ENCODE data around the gene ROPN1L.

Gene ROPN1L

DNA sequence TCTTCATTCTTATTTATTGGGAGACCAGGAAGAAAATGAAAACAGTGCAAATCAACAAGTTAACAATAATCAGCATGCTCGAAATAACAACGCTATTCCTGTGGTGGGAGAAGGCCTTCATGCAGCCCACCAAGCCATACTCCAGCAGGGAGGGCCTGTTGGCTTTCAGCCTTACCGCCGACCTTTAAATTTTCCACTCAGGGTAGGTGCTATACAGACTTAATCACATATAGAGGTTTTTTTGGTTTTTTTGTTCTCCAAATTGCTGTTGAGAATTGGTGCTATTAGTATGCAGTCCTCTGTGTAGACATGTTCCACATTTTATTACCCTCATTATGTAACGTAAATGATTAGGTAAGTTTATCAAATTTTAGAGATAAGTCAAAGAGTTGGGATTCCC, 30.3 kb upstream of the ROPN1L start:
- DNase-seq: no peak
- Histone ChIP-seq H3K36me3 (peaks cover 74 to 100% (median 96%) of the 10 kb centered on the region in 3 donors), H3K4me1 (no peaks in the 10 kb centered on the region), H3K27me3 (no peaks in the 10 kb centered on the region), H3K4me3 (no peak overlapping the region), H3K9me3 (no peaks in the 10 kb centered on the region), H3K27ac (no peak overlapping the region)
- TF ChIP-seq, protein P1, sequence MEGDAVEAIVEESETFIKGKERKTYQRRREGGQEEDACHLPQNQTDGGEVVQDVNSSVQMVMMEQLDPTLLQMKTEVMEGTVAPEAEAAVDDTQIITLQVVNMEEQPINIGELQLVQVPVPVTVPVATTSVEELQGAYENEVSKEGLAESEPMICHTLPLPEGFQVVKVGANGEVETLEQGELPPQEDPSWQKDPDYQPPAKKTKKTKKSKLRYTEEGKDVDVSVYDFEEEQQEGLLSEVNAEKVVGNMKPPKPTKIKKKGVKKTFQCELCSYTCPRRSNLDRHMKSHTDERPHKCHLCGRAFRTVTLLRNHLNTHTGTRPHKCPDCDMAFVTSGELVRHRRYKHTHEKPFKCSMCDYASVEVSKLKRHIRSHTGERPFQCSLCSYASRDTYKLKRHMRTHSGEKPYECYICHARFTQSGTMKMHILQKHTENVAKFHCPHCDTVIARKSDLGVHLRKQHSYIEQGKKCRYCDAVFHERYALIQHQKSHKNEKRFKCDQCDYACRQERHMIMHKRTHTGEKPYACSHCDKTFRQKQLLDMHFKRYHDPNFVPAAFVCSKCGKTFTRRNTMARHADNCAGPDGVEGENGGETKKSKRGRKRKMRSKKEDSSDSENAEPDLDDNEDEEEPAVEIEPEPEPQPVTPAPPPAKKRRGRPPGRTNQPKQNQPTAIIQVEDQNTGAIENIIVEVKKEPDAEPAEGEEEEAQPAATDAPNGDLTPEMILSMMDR (IDR thresholded peaks at IDR 0.05): no peak
- intact Hi-C loops (cut with DNase I; ENCODE audit: low total_unique reads): no loop called here

DNA sequence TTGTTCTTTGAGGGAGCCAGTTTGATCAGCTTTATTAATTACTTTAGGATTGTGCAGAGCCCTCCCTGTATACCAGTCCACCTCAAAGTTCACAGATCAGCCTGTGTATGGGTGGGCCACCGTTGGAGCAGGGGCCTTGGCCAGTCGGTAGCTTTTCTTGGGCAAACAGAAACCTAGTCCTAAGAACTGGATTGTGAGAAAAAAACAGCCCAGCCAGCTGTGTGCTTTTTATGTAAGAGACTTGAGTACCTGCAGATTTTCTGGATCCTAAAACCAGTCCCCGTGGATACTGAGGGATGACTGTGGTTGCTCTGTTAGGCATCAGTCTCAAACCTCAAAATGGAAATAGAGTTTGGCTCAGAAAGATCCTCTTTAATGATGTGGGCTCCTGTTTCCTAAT, 24.8 kb upstream of the ROPN1L start:
- no peaks in the 10 kb centered on the region for H3K9me3 ChIP-seq
- no peak overlapping the region for H3K4me3 ChIP-seq
- H3K36me3 ChIP-seq: peaks cover 66 to 100% (median 95%) of the 10 kb centered on the region in 3 donors
- no peaks in the 10 kb centered on the region for H3K27me3 ChIP-seq
- DNase-seq: no peak
- TF ChIP-seq, protein P1 (IDR thresholded peaks at IDR 0.05): no peak
- intact Hi-C loops (cut with DNase I; ENCODE audit: low total_unique reads): no loop called here
- no peaks in the 10 kb centered on the region for H3K4me1 ChIP-seq
- no peak overlapping the region for H3K27ac ChIP-seq

DNA sequence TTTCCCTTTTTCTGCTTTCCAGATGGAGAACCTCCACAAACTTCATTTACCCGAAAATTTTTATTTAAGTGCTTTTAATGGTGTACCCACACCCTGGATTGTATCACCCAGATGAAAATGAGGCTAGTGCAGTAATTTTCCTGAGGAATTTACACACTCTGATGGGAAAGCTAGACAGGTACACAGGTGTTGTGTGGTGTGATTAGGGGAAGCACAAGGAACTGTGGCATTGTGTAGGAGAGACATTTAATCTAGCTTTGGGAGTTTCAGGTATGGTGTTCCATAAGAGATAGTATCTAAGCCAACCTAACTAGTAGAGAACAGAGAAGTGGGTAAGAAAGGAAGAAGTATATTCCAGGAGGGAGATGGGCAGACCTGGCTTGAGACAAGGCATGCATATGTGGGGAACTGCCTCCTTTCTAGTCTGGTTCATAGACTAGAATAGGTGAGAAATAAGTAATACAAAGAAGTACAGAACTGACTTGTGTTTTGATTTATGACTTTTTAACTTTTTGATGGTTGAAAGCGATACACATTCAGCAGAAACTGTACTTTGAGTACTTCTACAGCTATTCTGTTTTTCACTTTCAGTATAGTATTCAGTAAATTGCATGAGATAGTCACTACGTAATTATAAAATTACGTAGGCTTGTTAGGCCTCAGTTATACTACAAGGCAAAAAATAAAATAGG, 22.9 kb upstream of the ROPN1L start:
- peaks cover 47 to 90% (median 82%) of the 10 kb centered on the region in 3 donors for H3K36me3 ChIP-seq
- intact Hi-C loops (cut with DNase I; ENCODE audit: low total_unique reads): no loop called here

DNA sequence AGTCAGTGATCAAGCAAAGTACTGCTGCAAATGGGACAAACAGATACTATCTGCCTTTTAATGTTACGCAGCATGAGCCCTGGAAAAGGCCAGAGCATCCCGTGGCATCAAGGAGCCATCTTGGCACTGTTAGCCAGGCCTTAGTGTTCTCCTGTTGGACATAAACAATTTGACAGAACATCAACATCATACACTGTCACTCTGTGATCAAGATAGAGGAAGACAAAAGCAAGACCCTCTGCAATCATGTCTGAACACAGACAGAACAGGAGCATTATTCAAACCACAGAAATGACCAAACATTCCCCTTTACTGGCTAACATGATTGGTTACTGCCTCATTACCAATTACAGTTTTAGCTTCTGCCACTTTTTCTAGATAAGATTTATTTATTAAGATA, 21.2 kb upstream of the ROPN1L start:
- DNase-seq: no peak
- no peaks in the 10 kb centered on the region for H3K4me1 ChIP-seq
- no peaks in the 10 kb centered on the region for H3K9me3 ChIP-seq
- H3K4me3 ChIP-seq: no peak overlapping the region
- TF ChIP-seq, protein P1 (IDR thresholded peaks at IDR 0.05): no peak
- intact Hi-C loops (cut with DNase I; ENCODE audit: low total_unique reads): loop anchor here (10.0 kb wide), 1 partner anchor 136 kb away; no protein-coding TSS in a partner anchor
- H3K36me3 ChIP-seq: peaks cover 52 to 90% (median 65%) of the 10 kb centered on the region in 3 donors
- no peaks in the 10 kb centered on the region for H3K27me3 ChIP-seq
- no peak overlapping the region for H3K27ac ChIP-seq

More for the DNA sequence above, 22.9 kb upstream of the ROPN1L start:
- H3K9me3 ChIP-seq: no peaks in the 10 kb centered on the region
- no peak overlapping the region for H3K27ac ChIP-seq
- TF ChIP-seq, protein P1 (IDR thresholded peaks at IDR 0.05): no peak
- no peak for DNase-seq
- no peaks in the 10 kb centered on the region for H3K4me1 ChIP-seq
- no peak overlapping the region for H3K4me3 ChIP-seq
- no peaks in the 10 kb centered on the region for H3K27me3 ChIP-seq

DNA sequence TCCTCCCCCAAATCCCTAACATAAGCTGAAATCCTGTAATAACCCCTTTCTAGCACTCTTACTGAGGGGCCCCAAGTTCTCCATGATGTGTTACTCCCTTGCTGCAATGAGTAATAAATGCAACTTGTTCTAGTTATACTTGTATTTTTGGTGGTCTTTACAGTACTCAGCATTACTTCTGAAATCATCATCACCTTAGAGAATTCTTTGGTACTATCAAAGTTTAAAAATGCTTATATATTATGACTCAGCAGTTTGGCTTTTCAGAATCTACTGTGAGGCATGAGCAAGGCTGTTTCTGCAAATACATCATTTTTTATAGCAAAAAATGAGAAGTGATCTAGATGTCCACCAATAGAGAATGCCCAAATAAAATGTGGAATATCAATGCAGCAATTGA, 20.7 kb upstream of the ROPN1L start:
- TF ChIP-seq, protein P1 (IDR thresholded peaks at IDR 0.05): no peak
- DNase-seq: no peak
- intact Hi-C loops (cut with DNase I; ENCODE audit: low total_unique reads): loop anchor here (10.0 kb wide), 1 partner anchor 136 kb away; no protein-coding TSS in a partner anchor
- no peak overlapping the region for H3K4me3 ChIP-seq
- H3K9me3 ChIP-seq: no peaks in the 10 kb centered on the region
- H3K27me3 ChIP-seq: no peaks in the 10 kb centered on the region
- H3K27ac ChIP-seq: no peak overlapping the region
- H3K36me3 ChIP-seq: peaks cover 48 to 90% (median 62%) of the 10 kb centered on the region in 3 donors
- H3K4me1 ChIP-seq: no peaks in the 10 kb centered on the region

Measured in tibial artery (tissue), 4 donors.